ENCODE data around the gene BLM.
"Not testable (repeated sequence)": the region's sequence is repeated elsewhere in the genome, so short reads cannot be mapped to it uniquely, and the experiment has no call there.

BLM gene

GRCh38 chr15:90691982-90692773 is 25.0 kb upstream of the BLM start:
- DNase-seq: no peak

GRCh38 chr15:90694987-90695386 is 22.2 kb upstream of the BLM start:
- DNase-seq: no peak

- no peak for DNase-seq
Measured at GRCh38 chr15:90697175-90697574, 20.0 kb upstream of the BLM start.

DNA sequence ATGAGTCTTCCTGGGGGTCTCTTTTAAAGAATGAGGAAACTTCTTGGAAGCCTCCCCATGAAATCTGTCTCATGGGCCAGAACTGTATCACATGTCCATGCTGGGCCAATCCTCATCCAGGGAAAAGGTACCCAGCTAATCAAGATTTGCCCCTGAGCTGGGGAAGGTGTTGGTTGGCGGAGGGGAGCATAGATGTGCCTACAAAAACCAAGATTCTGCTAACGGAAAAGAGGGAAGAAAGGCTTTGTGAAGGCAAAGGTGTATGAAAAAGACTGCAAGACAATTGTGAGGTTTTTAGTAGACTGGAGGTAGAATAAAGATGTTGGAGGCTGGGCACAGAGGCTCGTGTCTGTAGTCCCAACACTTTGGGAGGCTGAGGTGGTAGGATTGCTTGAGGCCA is 18.5 kb upstream of the BLM start:
- DNase-seq: no peak

DNA sequence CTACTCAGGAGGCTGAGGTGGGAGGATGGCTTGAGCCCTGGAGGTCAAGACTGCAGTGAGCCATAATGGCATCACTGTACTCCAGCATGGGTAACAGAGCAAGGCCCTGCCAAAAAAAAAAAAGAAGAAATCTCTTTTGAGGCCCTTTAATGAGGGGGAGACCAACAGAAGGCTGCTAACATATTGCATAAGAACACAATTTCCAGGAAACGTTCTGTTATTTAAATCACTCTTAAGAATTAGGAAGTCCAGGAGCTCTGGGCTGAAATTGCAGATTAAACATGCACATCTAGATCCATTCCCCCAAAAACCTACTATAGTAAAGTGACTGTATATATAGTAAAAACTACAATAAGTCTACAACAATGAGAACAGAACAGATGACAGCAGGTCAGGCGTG is 16.1 kb upstream of the BLM start:
- DNase-seq: no peak

- DNase-seq: no peak
Measured at GRCh38 chr15:90701880-90702630, 15.1 kb upstream of the BLM start.

GRCh38 chr15:90703455-90703854 is 13.7 kb upstream of the BLM start:
- no peak for DNase-seq

DNA sequence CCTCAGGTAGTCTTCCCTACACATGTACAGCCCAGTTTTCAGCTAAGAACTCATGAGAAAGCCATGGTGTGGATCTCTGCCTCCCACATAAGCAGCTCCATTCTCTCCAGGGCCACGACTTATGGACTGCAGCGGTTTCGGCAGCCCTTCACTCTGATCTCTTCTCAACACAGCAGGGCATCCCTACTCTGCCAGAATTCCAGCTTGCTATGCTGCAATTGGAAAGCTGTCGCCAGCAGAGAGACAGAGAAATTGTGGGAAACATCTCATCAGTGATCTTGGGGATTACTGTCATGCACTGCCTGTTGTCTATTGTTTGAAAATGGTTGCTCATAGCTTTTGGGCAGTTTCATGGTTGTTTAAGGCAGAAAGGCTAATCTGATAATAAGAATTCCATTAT is 11.9 kb upstream of the BLM start:
- no peak for DNase-seq

DNA sequence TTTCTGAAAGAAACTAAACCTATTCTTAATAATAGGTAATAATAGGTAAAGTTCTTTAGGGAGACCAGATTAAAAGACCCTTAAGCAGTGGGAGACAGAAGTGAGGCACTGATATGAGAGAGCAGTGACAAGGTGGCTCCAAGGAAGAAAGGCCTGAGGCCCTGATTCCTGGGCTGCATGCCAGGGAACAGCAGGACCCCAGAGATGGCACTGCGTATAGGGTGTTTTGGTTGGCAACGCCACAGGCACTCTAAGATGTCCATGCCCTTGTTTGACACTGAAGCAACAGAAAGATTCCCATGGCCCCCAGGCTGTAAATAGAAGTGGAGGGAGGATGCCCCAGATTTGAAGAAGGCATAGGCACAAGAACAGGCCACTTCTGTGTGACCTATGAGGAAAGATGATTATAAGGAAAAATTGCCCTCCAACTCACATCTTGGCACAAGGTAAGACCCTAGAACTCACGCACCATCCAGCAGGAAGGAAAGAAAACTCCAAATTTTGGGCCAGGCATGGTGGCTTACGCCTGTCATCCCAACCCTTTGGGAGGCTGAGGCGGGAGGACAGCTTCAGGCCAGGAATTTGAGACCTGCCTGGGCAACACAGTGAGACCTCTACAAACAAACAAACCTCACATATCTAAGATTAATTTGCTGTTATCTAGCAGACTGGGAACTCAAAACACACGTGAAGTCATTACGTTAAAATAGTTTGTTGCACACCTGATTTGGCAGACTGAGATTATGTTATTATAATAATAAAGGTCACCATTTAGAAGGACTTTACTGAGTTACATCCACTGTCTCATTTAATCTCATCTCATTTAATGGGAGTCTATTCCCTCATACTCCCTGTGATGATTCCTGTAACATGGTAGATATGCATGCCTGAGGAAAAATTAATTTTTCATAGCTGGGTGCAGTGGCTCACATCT is 10.5 kb upstream of the BLM start:
- DNase-seq: no peak

DNA sequence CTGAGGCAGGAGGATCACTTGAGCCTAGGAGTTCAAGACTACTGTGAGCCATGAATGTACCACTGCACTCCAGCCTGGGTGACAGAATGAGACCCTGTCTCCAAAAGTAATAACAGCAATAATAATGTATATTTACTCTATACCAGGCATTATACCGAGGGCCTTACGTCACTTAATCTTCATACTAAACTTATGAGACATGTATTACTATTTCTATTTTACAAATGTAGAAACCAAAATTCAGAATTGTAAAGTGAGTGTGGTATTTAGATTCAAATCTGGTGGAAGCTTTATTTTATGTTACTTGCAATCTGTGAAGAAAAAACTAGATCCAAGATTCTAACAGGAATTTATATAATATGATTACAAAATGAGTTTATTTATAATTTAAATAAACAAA is 9.7 kb upstream of the BLM start:
- DNase-seq: no peak

- no peak for DNase-seq
Measured at GRCh38 chr15:90708516-90708915, 8.6 kb upstream of the BLM start.

DNA sequence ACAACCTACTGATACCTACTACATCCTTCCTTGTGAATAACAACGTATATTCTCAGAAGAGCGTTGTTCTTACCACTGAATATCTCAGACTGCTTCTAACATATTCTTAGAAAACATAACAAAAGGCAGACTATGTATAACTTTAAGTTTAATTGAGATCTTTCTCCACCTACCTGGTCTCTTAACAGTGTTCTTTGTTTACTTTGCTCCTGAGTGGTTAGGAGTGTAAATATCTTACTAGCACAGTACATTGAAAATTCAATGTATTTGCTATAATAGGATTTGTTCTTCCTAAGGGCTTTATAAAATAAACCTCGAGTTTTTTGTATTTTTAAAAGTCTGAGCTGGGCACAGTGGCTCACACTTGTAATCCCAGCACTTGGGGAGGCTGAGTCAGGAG is 7.9 kb upstream of the BLM start:
- no peak for DNase-seq

DNA sequence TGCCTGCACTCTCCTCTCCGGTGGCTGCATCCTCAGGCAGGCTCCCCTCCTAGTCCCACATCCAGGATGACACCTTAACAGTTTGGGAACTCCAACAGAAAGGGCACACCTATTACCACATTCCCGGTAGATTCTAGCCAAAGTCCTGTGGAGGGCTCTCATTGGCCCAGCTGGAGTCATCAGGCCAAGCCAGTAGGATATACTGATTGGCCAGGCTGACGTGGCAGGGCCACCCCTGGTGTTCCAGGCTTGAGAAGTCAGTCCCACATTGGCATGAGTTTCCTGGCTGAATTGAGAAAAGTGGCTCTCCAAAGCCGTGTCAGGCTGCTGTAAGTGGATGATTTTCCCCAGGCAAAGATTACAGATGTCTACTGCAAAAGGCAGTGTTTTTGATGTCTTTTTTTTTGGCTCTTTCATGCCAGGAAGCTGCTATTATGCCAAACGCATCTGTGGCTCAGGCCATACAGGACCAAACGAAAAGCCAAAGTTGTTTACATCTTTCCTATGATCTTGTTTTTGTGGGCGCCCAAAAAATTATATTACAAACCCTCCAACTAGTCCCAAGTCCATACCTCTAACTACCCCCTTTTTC is 6.6 kb upstream of the BLM start:
- no peak for DNase-seq

- no peak for DNase-seq
Measured at GRCh38 chr15:90711418-90711824, 5.7 kb upstream of the BLM start.

- DNase-seq: no peak
Measured at GRCh38 chr15:90711842-90712241, 5.3 kb upstream of the BLM start.

GRCh38 chr15:90713081-90713480 is 4.1 kb upstream of the BLM start:
- no peak for DNase-seq

GRCh38 chr15:90716317-90716975 is 700 bp upstream of the BLM start:
- DNase-seq: no peak

DNA sequence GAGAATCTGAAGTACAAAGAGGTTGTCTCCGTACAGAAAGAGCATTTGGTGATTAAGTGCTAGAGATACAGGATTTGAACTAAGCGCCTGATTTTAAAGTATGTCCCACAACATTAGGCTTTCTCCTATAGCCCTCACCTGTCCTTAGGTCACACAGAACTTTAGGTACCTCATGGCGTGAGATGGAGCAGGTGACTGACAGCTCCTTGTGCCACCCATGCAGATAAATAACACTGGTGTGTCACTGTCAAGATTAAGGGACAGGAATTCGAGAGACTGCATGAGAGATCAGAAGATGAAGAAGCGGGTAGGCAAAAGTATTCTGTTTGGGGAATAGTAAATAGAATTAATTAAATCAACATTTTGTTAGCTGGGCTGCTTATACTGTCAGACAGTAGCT is 1.1 kb downstream of the BLM start:
- DNase-seq: no peak

- DNase-seq: no peak
Measured at GRCh38 chr15:90720131-90720530, 3.0 kb downstream of the BLM start.

DNA sequence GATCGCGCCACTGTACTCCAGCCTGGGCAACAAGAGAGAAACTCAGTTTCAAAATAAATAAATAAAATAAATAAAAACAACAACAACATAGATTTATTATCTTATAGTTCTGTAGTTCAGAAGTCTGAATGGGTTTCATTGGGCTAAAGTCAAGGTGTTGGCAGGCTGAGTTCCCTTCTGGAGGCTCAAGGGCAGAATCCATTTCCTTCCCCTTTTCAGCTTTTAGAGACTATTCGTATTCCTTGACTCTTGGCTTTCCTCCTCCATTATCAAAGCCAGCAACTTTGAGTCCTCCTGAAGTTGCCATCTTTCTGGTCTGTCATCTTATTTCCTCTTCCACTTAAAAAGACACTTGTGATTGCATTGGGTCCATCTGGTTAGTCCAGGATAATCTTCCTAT is 12.1 kb downstream of the BLM start:
- DNase-seq: no peak

- no peak for DNase-seq
Measured at GRCh38 chr15:90730290-90730689, 13.1 kb downstream of the BLM start.

DNA sequence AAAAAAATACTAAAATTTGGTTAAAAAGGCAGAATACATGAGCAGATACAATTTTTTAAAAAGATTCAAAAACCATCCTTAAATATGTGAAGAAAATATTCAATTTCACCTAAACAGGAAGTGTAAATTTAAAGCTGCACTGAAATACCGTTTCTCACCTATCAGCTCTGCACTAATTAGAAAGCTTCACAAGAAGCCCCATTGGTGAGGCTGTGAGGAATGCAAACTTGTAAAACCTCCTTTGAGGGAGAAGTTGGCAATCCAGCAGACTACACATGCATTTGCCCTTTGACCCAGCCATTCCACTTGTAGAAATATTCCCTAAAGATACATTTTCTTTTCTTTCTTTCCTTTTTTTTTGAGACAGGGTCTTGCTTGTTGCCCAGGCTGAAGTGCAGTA is 18.8 kb downstream of the BLM start:
- DNase-seq: no peak

DNA sequence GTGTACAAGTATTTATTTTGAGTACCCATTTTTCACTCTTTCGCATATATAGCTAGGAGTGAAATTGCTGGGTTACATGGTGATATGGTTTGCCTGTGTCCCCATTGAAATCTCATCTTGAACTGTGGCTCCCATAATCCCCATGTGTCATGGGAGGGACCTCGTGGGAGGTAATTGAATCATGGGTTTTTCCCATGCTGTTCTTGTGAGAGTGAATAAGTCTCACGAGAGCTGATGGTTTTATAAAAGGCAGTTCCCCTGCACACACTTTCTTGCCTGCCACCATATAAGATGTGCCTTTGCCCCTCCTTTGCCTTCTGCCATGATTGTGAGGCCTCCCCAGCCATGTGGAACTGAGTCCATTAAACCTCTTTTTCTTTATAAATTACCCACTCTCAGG is 23.4 kb downstream of the BLM start:
- not testable (repeated sequence) for DNase-seq
